Endothelial cell (in vitro differentiated cells): ENCODE measurements around the gene STRIT1. TPM values are rescaled to one million over a fixed set of nuclear protein-coding genes. Genes with fewer than 3 reads are reported as not detected.

Experiments
- DNase-seq: peaks from one replicate; pipeline ENCODE4 v3.0.0; 2021; ENCODE audit warnings: low spot score
- H3K27ac Mint-ChIP-seq: one replicate; pipeline ENCODE4 v1.8.0; 2021; ENCODE audit warnings: mixed read lengths, inconsistent platforms; ENCODE audit not compliant: unreplicated experiment
- H3K27me3 Mint-ChIP-seq: one replicate; pipeline ENCODE4 v1.8.0; 2021; ENCODE audit warnings: mild to moderate bottlenecking, moderate library complexity, mixed read lengths, inconsistent platforms; ENCODE audit not compliant: unreplicated experiment
- H3K36me3 Mint-ChIP-seq: one replicate; pipeline ENCODE4 v1.8.0; 2021; ENCODE audit warnings: mild to moderate bottlenecking, low read depth, mixed read lengths, inconsistent platforms; ENCODE audit not compliant: unreplicated experiment
- H3K4me1 Mint-ChIP-seq: one replicate; pipeline ENCODE4 v1.8.0; 2021; ENCODE audit warnings: mild to moderate bottlenecking, mixed read lengths, inconsistent platforms; ENCODE audit not compliant: unreplicated experiment
- H3K4me3 Mint-ChIP-seq: one replicate; pipeline ENCODE4 v1.8.0; 2021; ENCODE audit warnings: mild to moderate bottlenecking, mixed read lengths, inconsistent platforms; ENCODE audit not compliant: unreplicated experiment
- H3K9me3 Mint-ChIP-seq: one replicate; pipeline ENCODE4 v1.8.0; 2021; ENCODE audit warnings: mixed read lengths, inconsistent platforms; ENCODE audit not compliant: unreplicated experiment
- CTCF ChIP-seq: fragments of 200-600 bp; sonication (generic); IDR thresholded peaks from one replicate; pipeline ENCODE4 v1.5.0; 2021; ENCODE audit warnings: antibody characterized with exemption; ENCODE audit not compliant: unreplicated experiment
- total RNA-seq: library from RNA; stranded (reverse); fragmentation: NEBNext Ultra II Directional; extraction: Animal tissue kit (Norgen Biotek cat#: 25700); gene quantifications from one replicate; pipeline ENCODE4 v1.2.1, GENCODE V29; 2021; ENCODE audit not compliant: unreplicated experiment

Gene STRIT1
- total RNA-seq, 1 donor from 2014 or later, result not detected

GRCh38 chr3:155286736-155287135 is 6.7 kb downstream of the STRIT1 start:
- H3K9me3 Mint-ChIP-seq, result no peaks in the 10 kb centered on the region
- TF ChIP-seq CTCF, result no peak
- DNase-seq, result no peak
- H3K36me3 Mint-ChIP-seq, result no peaks in the 10 kb centered on the region
- H3K4me1 Mint-ChIP-seq, result no peaks in the 10 kb centered on the region
- H3K27ac Mint-ChIP-seq, result no peak overlapping the region
- no peaks in the 10 kb centered on the region for H3K27me3 Mint-ChIP-seq
- no peak overlapping the region for H3K4me3 Mint-ChIP-seq

- Mint-ChIP-seq H3K36me3 (no peaks in the 10 kb centered on the region), H3K4me3 (no peak overlapping the region), H3K27ac (no peak overlapping the region), H3K9me3 (no peaks in the 10 kb centered on the region), H3K27me3 (no peaks in the 10 kb centered on the region), H3K4me1 (no peaks in the 10 kb centered on the region)
- TF ChIP-seq CTCF, result no peak
- no peak for DNase-seq
Observed at GRCh38 chr3:155285936-155286335, 7.5 kb downstream of the STRIT1 start.

- Mint-ChIP-seq H3K27me3 (no peaks in the 10 kb centered on the region), H3K4me1 (no peaks in the 10 kb centered on the region), H3K36me3 (peaks cover 7% of the 10 kb centered on the region), H3K9me3 (no peaks in the 10 kb centered on the region), H3K27ac (no peak overlapping the region), H3K4me3 (no peak overlapping the region)
- no peak for TF ChIP-seq CTCF
- no peak for DNase-seq
Observed at GRCh38 chr3:155283092-155284056, 10.1 kb downstream of the STRIT1 start.

- peaks cover 7% of the 10 kb centered on the region for H3K36me3 Mint-ChIP-seq
- no peak for DNase-seq
Observed at GRCh38 chr3:155282385-155283091, 10.9 kb downstream of the STRIT1 start.

More at GRCh38 chr3:155282385-155283091, 10.9 kb downstream of the STRIT1 start:
- TF ChIP-seq CTCF, result no peak
- no peak overlapping the region for H3K4me3 Mint-ChIP-seq
- no peaks in the 10 kb centered on the region for H3K4me1 Mint-ChIP-seq
- no peaks in the 10 kb centered on the region for H3K9me3 Mint-ChIP-seq
- H3K27ac Mint-ChIP-seq, result no peak overlapping the region
- H3K27me3 Mint-ChIP-seq, result no peaks in the 10 kb centered on the region
